CD4-positive, alpha-beta T cell treated with Interleukin-6 at 100 ng/mL for 8 hours (primary cell): ENCODE measurements around the gene SYTL3.

Experiments
- DNase-seq: peaks from one replicate; pipeline ENCODE4 v3.0.0-alpha.2; 2020; ENCODE audit warnings: mixed read lengths, low spot score

SYTL3 gene

GRCh38 chr6:158759966-158760617 lies 110.2 kb downstream of the SYTL3 start:
- no peak for DNase-seq

DNA sequence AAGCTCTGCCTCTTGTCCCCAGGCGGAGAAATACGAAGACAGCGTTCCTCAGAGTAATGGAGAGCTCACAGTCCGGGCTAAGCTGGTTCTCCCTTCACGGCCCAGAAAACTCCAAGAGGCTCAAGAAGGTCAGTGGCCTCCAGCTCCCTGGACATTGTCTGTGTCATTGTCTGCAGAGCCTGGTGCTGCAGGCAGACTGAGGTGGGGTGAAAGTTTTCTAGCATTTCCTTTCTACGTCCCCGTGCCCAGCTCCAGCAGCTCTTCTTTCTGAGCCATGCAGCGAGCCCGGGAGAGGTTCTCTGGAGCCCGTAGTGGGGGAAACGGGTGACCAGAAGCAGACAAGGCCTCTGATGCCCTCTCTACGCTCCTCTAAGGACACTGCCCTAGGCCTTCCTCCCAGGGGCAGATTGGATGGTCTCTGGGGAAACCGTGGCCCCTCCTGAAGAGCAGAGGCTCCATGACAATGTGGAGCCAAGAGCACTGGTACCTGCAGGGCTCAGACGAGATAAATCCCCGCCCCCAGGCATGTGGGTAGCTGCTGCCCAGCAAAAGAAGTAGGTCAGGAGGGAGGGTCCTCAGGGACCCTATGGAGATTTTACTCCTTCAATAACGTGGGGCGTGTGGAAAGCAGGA lies 110.9 kb downstream of the SYTL3 start:
- no peak for DNase-seq

GRCh38 chr6:158761746-158762145 lies 111.9 kb downstream of the SYTL3 start:
- no peak for DNase-seq

- no peak for DNase-seq
Measured at GRCh38 chr6:158762787-158763433, 113.1 kb downstream of the SYTL3 start.

GRCh38 chr6:158763434-158764182 lies 113.8 kb downstream of the SYTL3 start:
- no peak for DNase-seq

DNA sequence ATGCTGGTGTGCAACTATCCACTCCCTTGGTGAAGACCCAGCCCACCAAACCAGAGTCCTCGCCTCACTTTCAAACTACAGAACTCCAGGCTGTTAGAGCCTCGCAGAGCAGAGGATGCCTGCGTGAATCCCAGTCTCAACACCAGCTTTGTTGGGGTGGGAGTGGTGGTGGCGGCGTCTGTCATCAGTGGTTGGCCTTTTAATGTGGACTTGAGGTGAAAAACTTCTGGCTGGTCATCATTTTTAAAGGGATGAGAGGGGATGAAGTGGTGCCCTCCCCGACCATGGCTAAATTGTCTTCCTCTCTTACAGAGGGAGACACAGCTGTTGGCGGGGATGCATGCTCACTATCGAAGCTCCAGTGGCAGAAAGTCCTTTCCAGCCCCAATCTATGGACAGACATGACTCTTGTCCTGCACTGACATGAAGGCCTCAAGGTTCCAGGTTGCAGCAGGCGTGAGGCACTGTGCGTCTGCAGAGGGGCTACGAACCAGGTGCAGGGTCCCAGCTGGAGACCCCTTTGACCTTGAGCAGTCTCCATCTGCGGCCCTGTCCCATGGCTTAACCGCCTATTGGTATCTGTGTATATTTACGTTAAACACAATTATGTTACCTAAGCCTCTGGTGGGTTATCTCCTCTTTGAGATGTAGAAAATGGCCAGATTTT lies 114.5 kb downstream of the SYTL3 start:
- no peak for DNase-seq

- no peak for DNase-seq
Measured at GRCh38 chr6:158764926-158765325, 115.1 kb downstream of the SYTL3 start.

DNA sequence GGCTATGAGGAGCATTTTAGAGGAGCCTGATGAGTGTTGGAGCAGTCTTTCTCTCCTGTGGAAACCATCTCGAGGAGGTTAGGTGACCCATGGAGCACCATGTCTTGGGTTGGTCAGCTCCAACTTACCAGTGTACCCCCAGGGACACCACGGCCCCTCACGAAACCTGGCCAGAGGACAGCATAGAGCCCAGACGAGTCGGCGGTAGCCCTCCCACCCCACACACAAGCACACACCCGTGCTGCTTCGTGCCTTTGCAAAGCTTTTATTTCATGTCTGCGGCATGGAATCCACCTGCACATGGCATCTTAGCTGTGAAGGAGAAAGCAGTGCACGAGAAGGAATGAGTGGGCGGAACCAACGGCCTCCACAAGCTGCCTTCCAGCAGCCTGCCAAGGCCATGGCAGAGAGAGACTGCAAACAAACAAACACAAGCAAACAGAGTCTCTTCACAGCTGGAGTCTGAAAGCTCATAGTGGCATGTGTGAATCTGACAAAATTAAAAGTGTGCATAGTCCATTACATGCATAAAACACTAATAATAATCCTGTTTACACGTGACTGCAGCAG lies 115.7 kb downstream of the SYTL3 start:
- DNase-seq = no peak

DNA sequence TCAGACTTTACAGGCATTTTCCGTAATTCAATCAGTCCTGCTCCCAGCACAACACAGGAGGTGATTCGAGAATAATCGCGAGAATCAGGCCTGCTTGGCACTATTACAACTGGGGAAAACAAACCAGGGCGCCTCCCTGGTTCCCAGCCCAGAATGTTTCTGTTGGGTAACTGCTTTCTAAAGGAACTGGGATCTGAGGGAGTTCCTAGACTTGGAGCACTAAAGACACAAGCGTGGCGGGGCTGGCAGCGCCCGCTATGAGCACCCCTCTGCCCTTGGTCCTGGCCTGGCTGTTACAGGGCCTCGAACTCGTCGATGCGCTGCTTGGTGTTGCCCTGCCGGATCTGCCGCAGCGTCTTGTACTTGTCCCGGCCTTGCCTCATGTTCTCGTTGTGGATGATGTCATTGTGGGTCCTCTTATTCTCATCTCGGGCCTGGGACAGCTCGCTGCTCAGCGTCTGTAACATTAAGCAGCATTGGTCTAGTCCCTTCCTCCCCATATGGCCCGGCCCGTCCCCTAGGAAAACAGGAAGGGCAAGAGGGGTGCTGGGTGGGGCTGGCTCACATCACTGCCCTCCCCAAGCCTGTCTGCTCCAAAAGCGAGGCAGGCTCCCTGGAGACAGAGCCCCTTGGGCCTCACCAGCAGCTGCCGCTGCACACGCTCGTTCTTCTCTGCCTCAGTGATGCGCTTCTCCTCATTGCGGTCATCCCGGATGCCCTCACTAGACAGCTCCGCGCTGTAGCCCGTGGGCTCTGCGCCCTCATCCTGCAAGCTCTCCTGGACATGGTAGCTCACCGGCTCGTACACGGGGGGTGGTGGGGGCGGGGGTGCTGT lies 117.0 kb downstream of the SYTL3 start:
- no peak for DNase-seq

GRCh38 chr6:158767709-158768108 lies 117.9 kb downstream of the SYTL3 start:
- DNase-seq = no peak

- no peak for DNase-seq
Measured at GRCh38 chr6:158768436-158768835, 118.6 kb downstream of the SYTL3 start.

DNA sequence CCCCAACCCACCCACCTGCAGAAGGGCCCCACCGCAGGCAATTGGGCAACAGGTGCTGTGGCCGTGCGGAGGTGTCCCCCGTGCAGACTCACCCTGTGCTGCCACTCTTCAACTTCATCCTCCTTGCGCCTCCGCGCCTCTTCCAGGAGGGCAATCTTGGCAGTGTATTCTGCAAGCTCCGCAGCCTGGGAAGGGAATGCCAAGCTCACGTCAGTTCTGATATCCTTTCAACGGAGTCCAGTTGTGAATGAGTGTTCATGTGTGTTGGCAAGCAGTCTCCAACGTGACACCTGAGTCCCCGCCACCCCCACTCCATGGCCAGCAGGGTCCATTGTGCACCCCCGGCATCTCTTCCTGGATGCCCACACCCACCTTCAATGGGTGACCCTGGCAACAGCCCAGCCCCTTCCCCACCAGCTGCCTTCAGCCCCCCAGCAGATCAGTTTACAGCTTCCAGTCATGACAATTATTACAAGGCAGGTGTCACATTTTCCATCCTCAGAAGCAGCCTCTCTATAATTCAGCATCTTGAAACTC lies 119.4 kb downstream of the SYTL3 start:
- DNase-seq = no peak

DNA sequence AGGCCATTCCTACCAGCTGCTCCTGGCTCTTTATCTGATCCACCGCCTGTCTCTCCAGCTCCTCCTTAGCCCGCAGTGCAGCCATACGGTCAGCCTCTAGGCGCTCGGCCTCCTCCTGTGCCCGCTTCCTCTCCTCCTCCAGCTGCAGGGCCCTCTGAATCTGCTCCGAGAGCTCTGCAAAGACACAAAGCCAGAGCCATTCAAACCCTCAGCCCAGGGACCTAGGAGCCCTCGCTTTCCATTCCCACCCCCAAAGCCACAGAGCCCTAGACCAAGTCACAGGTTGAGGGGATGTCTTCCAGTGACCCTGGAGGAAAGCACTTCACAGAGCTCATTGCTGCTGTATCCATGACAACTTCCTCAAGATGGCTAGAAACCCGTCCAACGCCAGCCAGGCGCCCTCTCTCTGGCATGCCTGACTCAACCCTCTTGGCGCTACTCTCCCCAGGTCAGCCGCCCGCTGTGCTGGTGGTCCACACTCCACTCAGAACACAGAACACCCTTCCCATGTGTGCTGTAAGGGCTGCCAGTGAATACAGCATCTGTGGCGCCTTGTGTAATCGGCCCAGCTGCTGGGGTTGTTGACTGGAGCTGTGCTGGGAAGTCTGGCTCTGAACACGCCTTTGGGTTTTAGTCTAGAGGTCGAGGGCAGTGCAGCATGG lies 120.0 kb downstream of the SYTL3 start:
- DNase-seq = no peak

- DNase-seq = no peak
Measured at GRCh38 chr6:158770533-158771330, 120.9 kb downstream of the SYTL3 start.

DNA sequence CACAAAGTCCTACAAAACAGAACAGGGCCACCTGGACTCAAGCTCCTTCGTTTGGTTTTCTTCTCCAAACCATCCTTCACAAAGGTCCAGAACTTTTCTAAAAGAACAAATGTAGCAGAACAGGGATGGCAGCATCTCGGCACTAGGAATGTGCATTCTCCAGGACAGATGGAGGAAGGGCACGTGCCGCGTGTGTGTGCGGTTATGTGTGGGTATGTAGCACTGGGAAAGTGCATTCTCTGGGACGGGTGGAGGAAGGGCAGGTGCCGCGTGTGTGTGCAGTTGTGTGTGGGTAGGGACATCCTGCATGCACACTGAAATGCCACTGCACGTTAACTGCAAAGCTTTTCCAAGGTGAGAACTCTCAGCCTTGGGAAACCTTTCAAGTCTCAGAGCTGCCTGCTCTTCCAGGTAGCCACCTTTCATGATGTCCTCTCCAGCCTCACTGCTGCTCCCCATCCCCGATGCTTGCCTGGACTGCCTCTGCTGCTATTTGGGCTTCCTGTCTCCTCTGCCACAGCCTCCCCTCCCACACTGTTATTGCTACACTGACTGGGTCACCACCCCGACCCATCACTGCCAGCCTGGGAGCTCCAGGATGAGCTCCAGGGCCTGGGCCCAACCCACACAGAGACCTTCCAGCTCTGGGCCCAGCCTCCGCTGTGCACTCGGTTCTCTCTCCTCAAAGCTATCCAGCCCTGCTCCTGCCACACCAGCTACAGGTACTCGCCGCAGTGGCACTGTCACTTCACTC lies 121.7 kb downstream of the SYTL3 start:
- no peak for DNase-seq

DNA sequence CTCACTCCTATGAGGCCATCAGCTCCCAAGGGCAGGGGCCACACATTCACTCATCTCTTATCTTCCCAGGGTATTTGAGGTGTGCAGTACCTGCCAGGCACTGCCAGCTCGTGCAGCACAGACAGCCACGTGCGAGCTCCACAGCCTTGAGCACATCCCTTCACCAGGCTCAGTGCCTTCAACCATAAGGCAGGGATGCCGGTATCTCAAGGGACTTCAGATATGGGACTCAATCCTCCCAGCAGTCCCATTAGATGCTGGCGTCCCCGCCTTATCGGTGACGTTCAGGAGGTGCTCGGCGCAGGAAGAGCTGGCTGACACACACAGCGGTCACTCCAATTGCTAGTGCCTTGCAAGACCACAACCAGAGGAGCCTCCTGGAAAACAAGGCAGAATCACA lies 122.3 kb downstream of the SYTL3 start:
- DNase-seq = no peak

DNA sequence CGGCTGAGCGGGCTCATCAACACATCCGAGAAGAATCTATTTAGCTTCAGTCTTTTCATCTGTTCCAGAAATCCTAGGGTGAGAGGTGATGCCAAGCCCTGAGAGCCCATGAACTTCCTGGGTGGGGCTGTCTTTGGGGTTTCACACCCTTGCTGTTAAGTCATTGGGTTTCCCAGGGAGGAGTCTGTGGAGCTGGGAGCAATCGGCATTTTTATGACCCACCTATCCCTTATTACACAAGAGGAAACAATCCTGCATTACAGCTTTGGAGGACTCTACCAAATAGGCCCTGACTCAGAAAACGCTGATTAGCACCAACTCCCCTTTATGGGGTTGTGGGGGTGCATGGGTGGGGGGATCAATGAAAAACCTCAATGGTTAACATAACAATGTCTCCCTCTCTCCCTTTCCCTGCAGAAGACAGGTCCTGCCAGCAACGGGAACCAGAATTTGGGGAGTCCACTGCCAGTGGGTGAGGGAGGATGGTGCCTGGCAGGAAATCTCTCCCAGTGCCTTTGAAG lies 123.1 kb downstream of the SYTL3 start:
- no peak for DNase-seq
